ENCODE data around the gene IKBKE.

The IKBKE gene

GRCh38 chr1:206512058-206512850, 42.0 kb downstream of the IKBKE start:
- no peak for DNase-seq (ENCODE audit: low read depth in 3 of 3)

GRCh38 chr1:206512851-206513180, 42.5 kb downstream of the IKBKE start:
- DNase-seq (ENCODE audit: low read depth in 3 of 3) = no peak

- DNase-seq (ENCODE audit: low read depth in 3 of 3) = no peak
Measured at GRCh38 chr1:206513312-206514111, 43.2 kb downstream of the IKBKE start.

- DNase-seq (ENCODE audit: low read depth in 3 of 3) = no peak
Measured at GRCh38 chr1:206514813-206515387, 44.6 kb downstream of the IKBKE start.

- no peak for DNase-seq (ENCODE audit: low read depth in 3 of 3)
Measured at GRCh38 chr1:206516728-206516990, 46.4 kb downstream of the IKBKE start.

GRCh38 chr1:206517784-206518183, 47.5 kb downstream of the IKBKE start:
- no peak for DNase-seq (ENCODE audit: low read depth in 3 of 3)

GRCh38 chr1:206518206-206518605, 47.9 kb downstream of the IKBKE start:
- DNase-seq (ENCODE audit: low read depth in 3 of 3) = no peak

- no peak for DNase-seq (ENCODE audit: low read depth in 3 of 3)
Measured at GRCh38 chr1:206518743-206519142, 48.5 kb downstream of the IKBKE start.

GRCh38 chr1:206521127-206521526, 50.9 kb downstream of the IKBKE start:
- no peak for DNase-seq (ENCODE audit: low read depth in 3 of 3)

GRCh38 chr1:206521694-206522402, 51.6 kb downstream of the IKBKE start:
- DNase-seq (ENCODE audit: low read depth in 3 of 3) = no peak

GRCh38 chr1:206524739-206525364, 54.6 kb downstream of the IKBKE start:
- DNase-seq (ENCODE audit: low read depth in 3 of 3) = no peak

GRCh38 chr1:206526064-206526911, 56.0 kb downstream of the IKBKE start:
- DNase-seq (ENCODE audit: low read depth in 3 of 3) = no peak

- no peak for DNase-seq (ENCODE audit: low read depth in 3 of 3)
Measured at GRCh38 chr1:206529425-206529824, 59.1 kb downstream of the IKBKE start.

GRCh38 chr1:206532368-206532767, 62.1 kb downstream of the IKBKE start:
- DNase-seq (ENCODE audit: low read depth in 3 of 3) = no peak

GRCh38 chr1:206534552-206534951, 64.3 kb downstream of the IKBKE start:
- no peak for DNase-seq (ENCODE audit: low read depth in 3 of 3)

GRCh38 chr1:206535853-206536188, 65.5 kb downstream of the IKBKE start:
- DNase-seq (ENCODE audit: low read depth in 3 of 3) = no peak

- DNase-seq (ENCODE audit: low read depth in 3 of 3) = no peak
Measured at GRCh38 chr1:206537141-206537540, 66.9 kb downstream of the IKBKE start.

- DNase-seq (ENCODE audit: low read depth in 3 of 3) = no peak
Measured at GRCh38 chr1:206538086-206538770, 68.0 kb downstream of the IKBKE start.

- no peak for DNase-seq (ENCODE audit: low read depth in 3 of 3)
Measured at GRCh38 chr1:206538901-206539640, 68.8 kb downstream of the IKBKE start.
